DND-41 (cell line): ENCODE results near the gene NAA35.

Source experiments
- ATAC-seq: fragments of 200-7000 bp; cut with Tn5 transposase; 3 replicates; pipeline ENCODE4 v1.9.1; 2021; ENCODE audit warnings: low read depth; ENCODE audit not compliant: insufficient read depth
- DNase-seq: peaks from one replicate; pipeline ENCODE4 v3.0.0-alpha.2; 2020
- H2AFZ ChIP-seq: 2 replicates; pipeline ENCODE4 v1.6.0; 2012; ENCODE audit warnings: low read depth, low read length
- H3K27ac ChIP-seq: 2 replicates; pipeline ENCODE4 v1.5.1; 2012; ENCODE audit warnings: low read length, inconsistent platforms
- H3K27me3 ChIP-seq: fragments of 200-600 bp; sonication (generic); 2 replicates; pipeline ENCODE4 v1.6.0; 2012; ENCODE audit warnings: low read length, mild to moderate bottlenecking, inconsistent platforms; ENCODE audit not compliant: insufficient read depth, poor library complexity
- H3K36me3 ChIP-seq: 2 replicates; pipeline ENCODE4 v1.5.1; 2012; ENCODE audit warnings: low read length, inconsistent platforms; ENCODE audit not compliant: insufficient read depth
- H3K4me1 ChIP-seq: 2 replicates; pipeline ENCODE4 v1.5.1; 2012; ENCODE audit warnings: mild to moderate bottlenecking, low read length; ENCODE audit not compliant: insufficient read depth
- H3K4me2 ChIP-seq: 2 replicates; pipeline ENCODE4 v1.6.0; 2012; ENCODE audit warnings: mild to moderate bottlenecking, moderate library complexity, low read length, inconsistent platforms; ENCODE audit not compliant: insufficient read depth
- H3K4me3 ChIP-seq, 2 experiments: fragments of 200-600 bp in 1 of 2; shearing (Covaris generic) in 1 of 2; 2 replicates each; pipeline ENCODE4 v1.5.1; 2012 to 2016; ENCODE audit warnings: inconsistent platforms in 2 of 2, low read length in 2 of 2, mild to moderate bottlenecking in 2 of 2, low read depth in 1 of 2, moderate library complexity in 1 of 2
- H3K79me2 ChIP-seq: 2 replicates; pipeline ENCODE4 v1.6.0; 2012; ENCODE audit warnings: low read length, inconsistent platforms; ENCODE audit not compliant: insufficient read depth
- H3K9ac ChIP-seq: 2 replicates; pipeline ENCODE4 v1.6.0; 2012; ENCODE audit warnings: low read depth, mild to moderate bottlenecking, inconsistent platforms, low read length, moderate library complexity
- H3K9me3 ChIP-seq: 2 replicates; pipeline ENCODE4 v1.5.1; 2012; ENCODE audit warnings: low read length, moderate library complexity, mild to moderate bottlenecking, inconsistent platforms; ENCODE audit not compliant: insufficient read depth, severe bottlenecking
- H4K20me1 ChIP-seq: 2 replicates; pipeline ENCODE4 v1.6.0; 2012; ENCODE audit warnings: low read length; ENCODE audit not compliant: insufficient read depth
- CTCF ChIP-seq: IDR thresholded peaks from 2 replicates; pipeline ENCODE4 v1.5.1; 2012; ENCODE audit warnings: borderline replicate concordance, low read length, moderate library complexity, mild to moderate bottlenecking; ENCODE audit not compliant: poor library complexity, severe bottlenecking; ENCODE audit errors: extremely low read depth
- EZH2 ChIP-seq: IDR thresholded peaks from 3 replicates; pipeline ENCODE4 v1.6.1; 2012; ENCODE audit warnings: borderline replicate concordance, low read depth, mild to moderate bottlenecking, moderate library complexity, low read length, inconsistent platforms; ENCODE audit not compliant: severe bottlenecking

NAA35 gene

DNA sequence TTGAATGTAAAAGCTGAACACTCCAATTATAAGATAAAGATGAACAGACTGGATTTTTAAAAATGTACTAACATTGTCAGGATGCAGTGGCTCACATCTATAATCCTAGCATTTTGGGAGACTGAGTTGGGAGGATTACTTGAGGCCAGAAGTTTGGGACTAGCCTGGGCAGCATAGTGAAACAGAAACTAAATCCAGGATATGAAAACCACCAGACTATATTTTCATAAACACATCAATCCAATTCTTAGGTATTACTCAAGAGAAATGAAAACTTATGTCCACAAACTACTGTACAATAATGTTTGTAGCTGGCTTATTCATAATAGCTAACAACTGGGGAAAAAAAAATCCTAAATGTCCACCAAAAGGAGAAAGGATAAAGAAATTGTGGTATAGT, 26.8 kb upstream of the NAA35 start:
- no peaks in the 10 kb centered on the region for H4K20me1 ChIP-seq
- no peak overlapping the region for H3K9ac ChIP-seq
- no peaks in the 10 kb centered on the region for H3K79me2 ChIP-seq
- peaks cover 12% of the 10 kb centered on the region; the same call in 1 of the 2 replicates for H3K4me1 ChIP-seq
- ATAC-seq (peak; percentile 69), DNase-seq (no peak)
- no peak overlapping the region for H3K4me3 ChIP-seq
- H3K9me3 ChIP-seq = no peaks in the 10 kb centered on the region
- TF ChIP-seq CTCF = no peak
- TF ChIP-seq EZH2 = no peak
- H3K27ac ChIP-seq = no peak overlapping the region
- H3K36me3 ChIP-seq = no peaks in the 10 kb centered on the region
- H3K27me3 ChIP-seq = no peaks in the 10 kb centered on the region
- H2AFZ ChIP-seq = peak overlapping the region; percentile 69
- peak overlapping the region; percentile 28; the same call in 1 of the 2 replicates for H3K4me2 ChIP-seq

GRCh38 chr9:85917756-85918155, 23.2 kb upstream of the NAA35 start:
- no peaks in the 10 kb centered on the region for H3K79me2 ChIP-seq
- H3K36me3 ChIP-seq = no peaks in the 10 kb centered on the region
- no peaks in the 10 kb centered on the region for H4K20me1 ChIP-seq
- H3K9me3 ChIP-seq = no peaks in the 10 kb centered on the region
- H3K27ac ChIP-seq = no peak overlapping the region
- ATAC-seq = no peak
- no peak for TF ChIP-seq CTCF
- no peak for TF ChIP-seq EZH2
- H3K4me1 ChIP-seq = peaks cover 12% of the 10 kb centered on the region; the same call in 1 of the 2 replicates
- DNase-seq = no peak
- H3K27me3 ChIP-seq = no peaks in the 10 kb centered on the region
- H3K4me2 ChIP-seq = no peak overlapping the region
- no peak overlapping the region for H2AFZ ChIP-seq
- no peak overlapping the region for H3K4me3 ChIP-seq
- no peak overlapping the region for H3K9ac ChIP-seq

GRCh38 chr9:85925493-85925892, 15.5 kb upstream of the NAA35 start:
- no peak overlapping the region for H2AFZ ChIP-seq
- no peak overlapping the region for H3K9ac ChIP-seq
- ATAC-seq (no peak), DNase-seq (no peak)
- no peak overlapping the region for H3K4me3 ChIP-seq
- no peaks in the 10 kb centered on the region for H3K9me3 ChIP-seq
- H3K4me2 ChIP-seq = no peak overlapping the region
- no peaks in the 10 kb centered on the region for H3K36me3 ChIP-seq
- no peaks in the 10 kb centered on the region for H3K27me3 ChIP-seq
- H3K27ac ChIP-seq = no peak overlapping the region
- TF ChIP-seq EZH2 (no peak), CTCF (no peak)
- H4K20me1 ChIP-seq = no peaks in the 10 kb centered on the region
- H3K4me1 ChIP-seq = no peaks in the 10 kb centered on the region
- no peaks in the 10 kb centered on the region for H3K79me2 ChIP-seq

DNA sequence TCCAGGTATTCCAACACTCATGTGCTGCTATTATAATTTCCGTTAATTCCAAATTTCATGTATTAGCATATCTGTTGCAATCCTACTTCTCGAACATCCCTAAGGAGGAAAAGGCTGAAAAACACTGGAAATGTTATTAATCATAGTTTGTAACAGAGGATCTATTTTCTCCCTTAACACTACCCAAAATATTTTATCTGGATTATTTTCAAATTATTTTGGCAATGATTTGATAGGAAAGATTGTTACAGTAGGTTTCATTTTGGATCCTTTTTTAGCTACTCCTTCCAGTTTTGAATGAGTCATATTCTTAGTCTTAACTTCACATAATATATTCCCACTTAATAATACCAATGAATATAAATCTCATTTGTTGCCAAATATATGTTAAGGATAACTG, 13.9 kb upstream of the NAA35 start:
- Histone ChIP-seq H3K4me1 (no peaks in the 10 kb centered on the region), H3K9me3 (no peaks in the 10 kb centered on the region), H3K36me3 (no peaks in the 10 kb centered on the region), H3K27me3 (no peaks in the 10 kb centered on the region), H3K27ac (no peak overlapping the region), H4K20me1 (no peaks in the 10 kb centered on the region), H3K4me3 (no peak overlapping the region), H3K9ac (no peak overlapping the region), H3K79me2 (no peaks in the 10 kb centered on the region), H2AFZ (no peak overlapping the region), H3K4me2 (no peak overlapping the region)
- TF ChIP-seq CTCF (no peak), EZH2 (no peak)
- ATAC-seq = no peak
- no peak for DNase-seq
